Vagina (tissue), 2 donors: Measurements from ENCODE around the gene SHC4.

Experiments used
- POLR2A ChIP-seq, 2 donors: fragments of 450-650 bp; IDR thresholded peaks; one replicate each; pipeline ENCODE4 v1.6.1; 2017; ENCODE audit warnings: antibody characterized with exemption in 2 of 2, mild to moderate bottlenecking in 2 of 2, moderate library complexity in 2 of 2
- TF ChIP-seq, protein P1 (sequence below), 3 experiments: fragments of 450-650 bp in 2 of 3; fragments of 200-600 bp in 1 of 3; sonication (generic) in 1 of 3; IDR thresholded peaks; one replicate each; pipeline ENCODE4 v1.5.1; 2017 to 2019; ENCODE audit warnings: antibody characterized with exemption in 3 of 3, mild to moderate bottlenecking in 2 of 3, moderate library complexity in 2 of 3

DNA sequence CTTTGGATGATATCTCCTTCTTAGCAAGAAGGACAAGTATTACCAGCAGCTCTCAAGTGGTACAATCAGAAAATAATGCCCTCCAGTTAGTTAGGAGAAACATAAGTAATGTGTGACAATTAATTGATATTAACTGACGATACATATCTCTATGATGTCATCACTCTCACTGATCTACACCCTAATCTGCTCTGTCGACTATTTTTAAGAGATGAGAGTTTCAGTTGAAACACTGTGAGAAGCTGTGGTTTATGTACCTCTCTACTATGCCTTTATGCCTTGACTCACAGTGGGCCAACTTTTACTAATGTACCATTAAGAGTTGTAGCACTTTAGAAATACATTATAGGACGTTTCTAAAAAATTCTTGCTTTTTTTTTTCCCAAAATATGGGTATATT, 161.5 kb downstream of the SHC4 start:
- TF ChIP-seq, protein P1, sequence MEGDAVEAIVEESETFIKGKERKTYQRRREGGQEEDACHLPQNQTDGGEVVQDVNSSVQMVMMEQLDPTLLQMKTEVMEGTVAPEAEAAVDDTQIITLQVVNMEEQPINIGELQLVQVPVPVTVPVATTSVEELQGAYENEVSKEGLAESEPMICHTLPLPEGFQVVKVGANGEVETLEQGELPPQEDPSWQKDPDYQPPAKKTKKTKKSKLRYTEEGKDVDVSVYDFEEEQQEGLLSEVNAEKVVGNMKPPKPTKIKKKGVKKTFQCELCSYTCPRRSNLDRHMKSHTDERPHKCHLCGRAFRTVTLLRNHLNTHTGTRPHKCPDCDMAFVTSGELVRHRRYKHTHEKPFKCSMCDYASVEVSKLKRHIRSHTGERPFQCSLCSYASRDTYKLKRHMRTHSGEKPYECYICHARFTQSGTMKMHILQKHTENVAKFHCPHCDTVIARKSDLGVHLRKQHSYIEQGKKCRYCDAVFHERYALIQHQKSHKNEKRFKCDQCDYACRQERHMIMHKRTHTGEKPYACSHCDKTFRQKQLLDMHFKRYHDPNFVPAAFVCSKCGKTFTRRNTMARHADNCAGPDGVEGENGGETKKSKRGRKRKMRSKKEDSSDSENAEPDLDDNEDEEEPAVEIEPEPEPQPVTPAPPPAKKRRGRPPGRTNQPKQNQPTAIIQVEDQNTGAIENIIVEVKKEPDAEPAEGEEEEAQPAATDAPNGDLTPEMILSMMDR (IDR thresholded peaks at IDR 0.05) = no peak
- no peak for TF ChIP-seq POLR2A (IDR thresholded peaks at IDR 0.05)
